Measurements from ENCODE around the gene PCDHB9.
"Not testable (repeated sequence)": the region's sequence is repeated elsewhere in the genome, so short reads cannot be mapped to it uniquely, and the experiment has no call there.

- not testable (repeated sequence) for TF ChIP-seq CTCF (IDR thresholded peaks at IDR 0.05); EZH2 (IDR thresholded peaks at IDR 0.05; ENCODE audit: borderline replicate concordance, insufficient read depth, low read depth, low read length, poor library complexity, severe bottlenecking)
Measured at GRCh38 chr5:141174291-141175104, 12.5 kb upstream of the PCDHB9 start.

Data from B cell (primary cell).